Measurements from ENCODE around the gene SLC25A28. TPM values are rescaled to one million over a fixed set of nuclear protein-coding genes. Genes with fewer than 3 reads are reported as not detected.
A peak's percentile ranks its signal among the peaks of the same experiment; 100 is the strongest.

The SLC25A28 gene
- total RNA-seq, 2 donors from 2014 or later = 15.3 to 22.1 TPM

GRCh38 chr10:99647601-99648151 lies 27.4 kb upstream of the SLC25A28 start:
- ATAC-seq = no peak
- WGBS, 2 donors = 81 to 89% methylated on average over 2 of the region's 2 CpGs
- TF ChIP-seq CTCF (IDR thresholded peaks at IDR 0.05) = no peak
- TF ChIP-seq POLR2A (IDR thresholded peaks at IDR 0.05) = no peak
- intact Hi-C loops (cut with DNase I) = no loop called here
- H3K4me3 ChIP-seq = no peak overlapping the region
- no peaks in the 10 kb centered on the region for H3K4me1 ChIP-seq
- H3K27ac ChIP-seq = no peak overlapping the region
- H3K9me3 ChIP-seq = no peaks in the 10 kb centered on the region
- DNase-seq = no peak
- no peaks in the 10 kb centered on the region for H3K36me3 ChIP-seq (replicated peaks in 1 of 2; ENCODE audit: insufficient read depth in 1 of 2, low read depth in 2 of 2)
- no peaks in the 10 kb centered on the region for H3K27me3 ChIP-seq

- no peak overlapping the region for H3K4me3 ChIP-seq
- no peak overlapping the region for H3K27ac ChIP-seq
- no peaks in the 10 kb centered on the region for H3K27me3 ChIP-seq
- H3K9me3 ChIP-seq = no peaks in the 10 kb centered on the region
- H3K36me3 ChIP-seq (replicated peaks in 1 of 2; ENCODE audit: insufficient read depth in 1 of 2, low read depth in 2 of 2) = no peaks in the 10 kb centered on the region
- no peak for ATAC-seq
- no peaks in the 10 kb centered on the region for H3K4me1 ChIP-seq
- TF ChIP-seq POLR2A (IDR thresholded peaks at IDR 0.05) = no peak
- no peak for TF ChIP-seq CTCF (IDR thresholded peaks at IDR 0.05)
- intact Hi-C loops (cut with DNase I) = no loop called here
- no peak for DNase-seq
These were observed 13.6 kb upstream of the SLC25A28 start for GRCh38 chr10:99633832-99634231.

- no peak overlapping the region for H3K4me3 ChIP-seq
- ATAC-seq (no peak), DNase-seq (no peak)
- intact Hi-C loops (cut with DNase I) = no loop called here
- no peaks in the 10 kb centered on the region for H3K27me3 ChIP-seq
- no peak overlapping the region for H3K27ac ChIP-seq
- H3K4me1 ChIP-seq = no peaks in the 10 kb centered on the region
- WGBS, 2 donors = 66 to 72% methylated on average over 3 of the region's 3 CpGs
- H3K36me3 ChIP-seq (replicated peaks in 1 of 2; ENCODE audit: insufficient read depth in 1 of 2, low read depth in 2 of 2) = no peaks in the 10 kb centered on the region
- H3K9me3 ChIP-seq = no peaks in the 10 kb centered on the region
- TF ChIP-seq CTCF (IDR thresholded peaks at IDR 0.05) (no peak), POLR2A (IDR thresholded peaks at IDR 0.05) (no peak)
These were observed 11.3 kb upstream of the SLC25A28 start for GRCh38 chr10:99631496-99631895.

- TF ChIP-seq POLR2A (IDR thresholded peaks at IDR 0.05) = no peak
- no peak for TF ChIP-seq CTCF (IDR thresholded peaks at IDR 0.05)
- Histone ChIP-seq H3K9me3 (no peaks in the 10 kb centered on the region), H3K4me3 (no peak overlapping the region), H3K4me1 (no peaks in the 10 kb centered on the region), H3K27me3 (no peaks in the 10 kb centered on the region), H3K36me3 (replicated peaks in 1 of 2; ENCODE audit: insufficient read depth in 1 of 2, low read depth in 2 of 2) (no peaks in the 10 kb centered on the region), H3K27ac (no peak overlapping the region)
- DNase-seq (no peak), ATAC-seq (no peak)
- intact Hi-C loops (cut with DNase I) = no loop called here
These were observed 10.8 kb upstream of the SLC25A28 start for GRCh38 chr10:99630991-99631390.

GRCh38 chr10:99630433-99630832 lies 10.2 kb upstream of the SLC25A28 start:
- no peaks in the 10 kb centered on the region for H3K27me3 ChIP-seq
- intact Hi-C loops (cut with DNase I) = no loop called here
- no peak overlapping the region for H3K4me3 ChIP-seq
- no peak overlapping the region for H3K27ac ChIP-seq
- no peaks in the 10 kb centered on the region for H3K9me3 ChIP-seq
- peak; percentile 25 to 74 (median 55) for TF ChIP-seq CTCF (IDR thresholded peaks at IDR 0.05)
- no peak for TF ChIP-seq POLR2A (IDR thresholded peaks at IDR 0.05)
- 3 to 14% methylated on average over 2 of the region's 2 CpGs for WGBS, 2 donors
- ATAC-seq (peak; percentile 81), DNase-seq (peak; percentile 47 to 81 (median 73))
- no peaks in the 10 kb centered on the region for H3K36me3 ChIP-seq (replicated peaks in 1 of 2; ENCODE audit: insufficient read depth in 1 of 2, low read depth in 2 of 2)
- H3K4me1 ChIP-seq = no peaks in the 10 kb centered on the region
